BJ (cell line): ENCODE results near the gene LY6G6C. TPM values are rescaled to one million over a fixed set of nuclear protein-coding genes. Genes with fewer than 3 reads are reported as not detected.

Source experiments
- CTCF ChIA-PET: fragments of 350-600 bp; formaldehyde crosslinking; extraction: SDS; loops from one replicate; lab custom pipeline; 2021; ENCODE audit warnings: antibody characterized with exemption, inconsistent platforms; lab: Yijun Ruan, JAX
- POLR2A ChIA-PET: fragments of 300-600 bp; sonication (Branson Sonifier 250); formaldehyde crosslinking; extraction: SDS; loops from one replicate; lab custom pipeline; 2021; ENCODE audit warnings: antibody characterized with exemption; lab: Charles Lee
- DNase-seq: peaks from one replicate; pipeline ENCODE4 v3.0.0-alpha.2; 2011; ENCODE audit warnings: low read depth
- H3K27me3 ChIP-seq: 2 replicates; pipeline ENCODE4 v1.6.0; 2011; ENCODE audit warnings: low read length; ENCODE audit not compliant: control insufficient read depth, insufficient read depth
- H3K36me3 ChIP-seq: 2 replicates; pipeline ENCODE4 v1.5.1; 2011; ENCODE audit warnings: low read length; ENCODE audit not compliant: control insufficient read depth, insufficient read depth
- H3K4me3 ChIP-seq: 2 replicates; pipeline ENCODE4 v1.5.1; 2011; ENCODE audit warnings: low read depth, mild to moderate bottlenecking, control low read depth, low read length
- CTCF ChIP-seq: IDR thresholded peaks from 2 replicates; pipeline ENCODE4 v1.5.1; 2011; ENCODE audit warnings: low read depth, mild to moderate bottlenecking, control low read depth, inconsistent platforms, low read length, moderate library complexity; ENCODE audit not compliant: insufficient read depth
- polyA minus RNA-seq: library from RNA; depleted of rRNA, polyadenylated mRNA; stranded (reverse); fragments of >200 nt; gene quantifications from 2 replicates; pipeline ENCODE4 v1.2.3, GENCODE V29; 2011; rRNA and poly(A)+ RNA removed
- polyA plus RNA-seq: library from polyadenylated mRNA; depleted of rRNA; stranded (reverse); fragments of >200 nt; gene quantifications from 2 replicates; pipeline ENCODE4 v1.2.3, GENCODE V29; 2011; rRNA removed

The LY6G6C gene
- polyA plus RNA-seq, result not detected in 2 replicates
- not detected in 2 replicates for polyA minus RNA-seq

GRCh38 chr6:31721351-31722020 is at the start of gene LY6G6C:
Gene LY6G6C, minus strand, starts transcription at chr6:31721746. Its CDS starts 67 bp downstream, at chr6:31721679.
- Histone ChIP-seq H3K27me3 (peaks cover 3% of the 10 kb centered on the region), H3K36me3 (peaks cover 3% of the 10 kb centered on the region), H3K4me3 (no peak within 1 kb of the TSS)
- DNase-seq, result no peak
- POLR2A ChIA-PET, result no interaction called here
- CTCF ChIA-PET, result interaction anchor here (2.0 kb wide), 1 partner anchor 8 kb away, joined by 8 read pairs; the partner anchor contains the start of gene DDAH2
- TF ChIP-seq CTCF, result no peak

- POLR2A ChIA-PET, result no interaction called here
- H3K27me3 ChIP-seq, result no peaks in the 10 kb centered on the region
Observed at GRCh38 chr6:31770860-31771259, 49.3 kb upstream of the LY6G6C start.

GRCh38 chr6:31769684-31770371 is 48.3 kb upstream of the LY6G6C start:
- Histone ChIP-seq H3K4me3 (no peak overlapping the region), H3K27me3 (no peaks in the 10 kb centered on the region), H3K36me3 (no peaks in the 10 kb centered on the region)
- no peak for DNase-seq
- peak; percentile 91 for TF ChIP-seq CTCF
- ChIA-PET CTCF (interaction anchor here (0.5 to 3.3 kb wide), 28 partner anchors 10 to 109 kb away, joined by 3 to 35 read pairs (median 6); partner anchors contain the start of genes C6orf47, CLIC1, DDAH2 and HSPA1A), POLR2A (interaction anchor here (0.6 to 0.7 kb wide), 2 partner anchors 33 to 64 kb away, joined by 3 read pairs; no protein-coding TSS in a partner anchor)

More at GRCh38 chr6:31770860-31771259, 49.3 kb upstream of the LY6G6C start:
- no peak for TF ChIP-seq CTCF
- CTCF ChIA-PET, result interaction anchor here (0.6 to 3.3 kb wide), 16 partner anchors 20 to 1311 kb away, joined by 3 to 35 read pairs (median 9); partner anchors contain the start of genes ABHD16A, CLIC1, DDAH2 and HSPA1A
- H3K36me3 ChIP-seq, result no peaks in the 10 kb centered on the region
- no peak overlapping the region for H3K4me3 ChIP-seq
- DNase-seq, result no peak

- ChIA-PET CTCF (interaction anchor here (1.1 to 3.3 kb wide), 11 partner anchors 10 to 57 kb away, joined by 4 to 35 read pairs (median 12); partner anchors contain the start of genes CLIC1, DDAH2, MPIG6B and MSH5), POLR2A (no interaction called here)
- Histone ChIP-seq H3K36me3 (no peaks in the 10 kb centered on the region), H3K4me3 (no peak overlapping the region), H3K27me3 (no peaks in the 10 kb centered on the region)
- DNase-seq, result no peak
- TF ChIP-seq CTCF, result no peak
Observed at GRCh38 chr6:31768363-31769257, 47.1 kb upstream of the LY6G6C start.
